ENCODE measurements around the gene DTYMK.

Gene DTYMK

GRCh38 chr2:241692448-241692847 lies 5.8 kb upstream of the DTYMK start:
- H3K4me3 ChIP-seq (ENCODE audit: low read depth, low read length), result no peak overlapping the region
- TF ChIP-seq, protein P1, sequence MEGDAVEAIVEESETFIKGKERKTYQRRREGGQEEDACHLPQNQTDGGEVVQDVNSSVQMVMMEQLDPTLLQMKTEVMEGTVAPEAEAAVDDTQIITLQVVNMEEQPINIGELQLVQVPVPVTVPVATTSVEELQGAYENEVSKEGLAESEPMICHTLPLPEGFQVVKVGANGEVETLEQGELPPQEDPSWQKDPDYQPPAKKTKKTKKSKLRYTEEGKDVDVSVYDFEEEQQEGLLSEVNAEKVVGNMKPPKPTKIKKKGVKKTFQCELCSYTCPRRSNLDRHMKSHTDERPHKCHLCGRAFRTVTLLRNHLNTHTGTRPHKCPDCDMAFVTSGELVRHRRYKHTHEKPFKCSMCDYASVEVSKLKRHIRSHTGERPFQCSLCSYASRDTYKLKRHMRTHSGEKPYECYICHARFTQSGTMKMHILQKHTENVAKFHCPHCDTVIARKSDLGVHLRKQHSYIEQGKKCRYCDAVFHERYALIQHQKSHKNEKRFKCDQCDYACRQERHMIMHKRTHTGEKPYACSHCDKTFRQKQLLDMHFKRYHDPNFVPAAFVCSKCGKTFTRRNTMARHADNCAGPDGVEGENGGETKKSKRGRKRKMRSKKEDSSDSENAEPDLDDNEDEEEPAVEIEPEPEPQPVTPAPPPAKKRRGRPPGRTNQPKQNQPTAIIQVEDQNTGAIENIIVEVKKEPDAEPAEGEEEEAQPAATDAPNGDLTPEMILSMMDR (IDR thresholded peaks at IDR 0.05; ENCODE audit: borderline replicate concordance, insufficient read depth, low read depth, low read length), result no peak

DNA sequence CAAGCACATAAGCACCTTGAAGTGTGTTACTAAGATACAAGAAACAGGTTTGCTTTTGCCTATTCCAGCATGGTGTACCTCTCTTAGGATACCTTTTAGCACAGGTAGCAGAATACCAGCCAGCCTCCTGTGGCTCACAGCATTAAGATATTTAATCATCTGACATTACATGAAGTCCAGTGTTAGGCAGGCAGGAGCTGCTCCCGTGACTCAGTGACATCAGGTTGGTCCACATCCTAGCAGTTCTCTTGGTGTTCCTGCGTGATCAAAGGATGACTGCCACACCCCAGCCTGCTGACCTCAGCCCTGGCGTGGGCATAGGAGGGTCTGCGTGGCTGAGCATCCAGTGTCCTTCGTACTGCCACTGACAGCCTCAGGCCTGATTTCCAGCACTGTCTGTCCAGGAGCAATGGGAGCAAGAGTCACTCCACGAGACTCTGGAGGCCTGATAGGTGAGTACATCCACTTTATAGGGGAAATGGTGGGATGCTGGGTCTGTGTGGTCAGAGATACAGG lies 3.6 kb upstream of the DTYMK start:
- TF ChIP-seq, protein P1 (IDR thresholded peaks at IDR 0.05; ENCODE audit: borderline replicate concordance, insufficient read depth, low read depth, low read length), result no peak
- no peak overlapping the region for H3K4me3 ChIP-seq (ENCODE audit: low read depth, low read length)

- TF ChIP-seq, protein P1 (IDR thresholded peaks at IDR 0.05; ENCODE audit: borderline replicate concordance, insufficient read depth, low read depth, low read length), result no peak
- no peak overlapping the region for H3K4me3 ChIP-seq (ENCODE audit: low read depth, low read length)
Observed at GRCh38 chr2:241689306-241689705, 2.7 kb upstream of the DTYMK start.

- peak overlapping the region; percentile 95 for H3K4me3 ChIP-seq (ENCODE audit: low read depth, low read length)
- TF ChIP-seq, protein P1 (IDR thresholded peaks at IDR 0.05; ENCODE audit: borderline replicate concordance, insufficient read depth, low read depth, low read length), result no peak
Observed at GRCh38 chr2:241686324-241686649, 328 bp downstream of the DTYMK start.

GRCh38 chr2:241680827-241681599 lies 5.6 kb downstream of the DTYMK start:
- H3K4me3 ChIP-seq (ENCODE audit: low read depth, low read length), result no peak overlapping the region
- TF ChIP-seq, protein P1 (IDR thresholded peaks at IDR 0.05; ENCODE audit: borderline replicate concordance, insufficient read depth, low read depth, low read length), result no peak

- TF ChIP-seq, protein P1 (IDR thresholded peaks at IDR 0.05; ENCODE audit: borderline replicate concordance, insufficient read depth, low read depth, low read length), result no peak
- no peak overlapping the region for H3K4me3 ChIP-seq (ENCODE audit: low read depth, low read length)
Observed at GRCh38 chr2:241680044-241680443, 6.6 kb downstream of the DTYMK start.
